HepG2 (cell line): Measurements from ENCODE around the gene ACSM5. TPM values are rescaled to one million over a fixed set of nuclear protein-coding genes. Genes with fewer than 3 reads are reported as not detected.

Experiments
- DMAP1 ChIP-seq: IDR thresholded peaks from 2 replicates; pipeline ENCODE4 v1.6.1; 2016
- HOXA7 ChIP-seq: sonication (generic); formaldehyde crosslinking; IDR thresholded peaks from 2 replicates; pipeline ENCODE4 v1.8.1; 2022; ENCODE audit warnings: mild to moderate bottlenecking, missing genetic modification reagents, moderate library complexity
- MEIS1 ChIP-seq: sonication (generic); formaldehyde crosslinking; IDR thresholded peaks from 2 replicates; pipeline ENCODE4 v1.9.0; 2021; ENCODE audit warnings: mild to moderate bottlenecking, missing genetic modification reagents, moderate library complexity, borderline replicate concordance
- PHF5A ChIP-seq: IDR thresholded peaks from one replicate; pipeline ENCODE4 v1.6.1; 2018; ENCODE audit warnings: low read depth, missing genetic modification reagents; ENCODE audit not compliant: unreplicated experiment
- RORA ChIP-seq: sonication (generic); formaldehyde crosslinking; IDR thresholded peaks from 2 replicates; pipeline ENCODE4 v1.5.0; 2020; ENCODE audit warnings: mild to moderate bottlenecking, missing genetic modification reagents, moderate library complexity
- SNAPC5 ChIP-seq: sonication (generic); formaldehyde crosslinking; IDR thresholded peaks from 2 replicates; pipeline ENCODE4 v1.8.1; 2023; ENCODE audit warnings: mild to moderate bottlenecking, missing genetic modification reagents, borderline replicate concordance
- TGIF2 ChIP-seq: IDR thresholded peaks from 2 replicates; pipeline ENCODE4 v1.6.1; 2016; ENCODE audit warnings: control low read depth, missing compliant biosample characterization
- ZFP37 ChIP-seq: sonication (generic); formaldehyde crosslinking; IDR thresholded peaks from 2 replicates; pipeline ENCODE4 v1.4.0; 2020; ENCODE audit warnings: missing genetic modification reagents, borderline replicate concordance
- ZNF12 ChIP-seq: sonication (generic); formaldehyde crosslinking; IDR thresholded peaks from 2 replicates; pipeline ENCODE4 v1.5.0; 2020; ENCODE audit warnings: missing genetic modification reagents
- ZNF256 ChIP-seq: sonication (generic); formaldehyde crosslinking; conservative IDR thresholded peaks from 2 replicates; pipeline ENCODE4 v1.4.0; 2020; ENCODE audit warnings: missing genetic modification reagents
- ZNF282 ChIP-seq: fragments of 450-650 bp; IDR thresholded peaks from 2 replicates; pipeline ENCODE4 v1.6.1; 2018; ENCODE audit not compliant: partially characterized antibody
- ZNF34 ChIP-seq: sonication (generic); formaldehyde crosslinking; IDR thresholded peaks from 2 replicates; pipeline ENCODE4 v1.4.0; 2020; ENCODE audit warnings: mild to moderate bottlenecking, missing genetic modification reagents, borderline replicate concordance
- polyA plus RNA-seq, 8 experiments: library from polyadenylated mRNA; depleted of rRNA in 3 of 8; stranded (reverse) in 7 of 8; unstranded in 1 of 8; fragments of >200 nt; fragmentation: Illumina TruSeq in 4 of 8; extraction: Trizol in 4 of 8; gene quantifications; 2 replicates each; pipeline versions ENCODE4 v1.2.1 to v1.2.3, GENCODE V29; 2011 to 2016; ENCODE audit warnings: low read depth in 4 of 8, missing spikeins in 1 of 8, mixed read lengths in 1 of 8; ENCODE audit not compliant: insufficient read depth in 1 of 8
- total RNA-seq, 5 experiments: library from RNA; depleted of rRNA; stranded (reverse); fragments of >200 nt; fragmentation: Illumina TruSeq; extraction: Trizol; gene quantifications; 2 replicates each; pipeline ENCODE4 v1.2.3, GENCODE V29; 2016; ENCODE audit warnings: low read depth in 1 of 5
- TF ChIP-seq, protein P1 (sequence below), 2 experiments: fragments of 450-650 bp in 1 of 2; sonication (generic) in 1 of 2; formaldehyde crosslinking in 1 of 2; IDR thresholded peaks; 2 replicates each; pipeline versions ENCODE4 v1.6.1 to v1.8.0; 2016 to 2022; ENCODE audit warnings: antibody characterized with exemption in 1 of 2, mild to moderate bottlenecking in 1 of 2, missing genetic modification reagents in 1 of 2
- TF ChIP-seq, protein P2 (sequence below): sonication (generic); formaldehyde crosslinking; IDR thresholded peaks from 2 replicates; pipeline ENCODE4 v1.5.1; 2020; ENCODE audit warnings: missing genetic modification reagents, mild to moderate bottlenecking, borderline replicate concordance

The ACSM5 gene
- total and polyA plus RNA-seq, 2 of the 13 experiments (the other 11 are each of a cell fraction or from before 2014, with no cell fraction given): 9.1 to 15.0 TPM

DNA sequence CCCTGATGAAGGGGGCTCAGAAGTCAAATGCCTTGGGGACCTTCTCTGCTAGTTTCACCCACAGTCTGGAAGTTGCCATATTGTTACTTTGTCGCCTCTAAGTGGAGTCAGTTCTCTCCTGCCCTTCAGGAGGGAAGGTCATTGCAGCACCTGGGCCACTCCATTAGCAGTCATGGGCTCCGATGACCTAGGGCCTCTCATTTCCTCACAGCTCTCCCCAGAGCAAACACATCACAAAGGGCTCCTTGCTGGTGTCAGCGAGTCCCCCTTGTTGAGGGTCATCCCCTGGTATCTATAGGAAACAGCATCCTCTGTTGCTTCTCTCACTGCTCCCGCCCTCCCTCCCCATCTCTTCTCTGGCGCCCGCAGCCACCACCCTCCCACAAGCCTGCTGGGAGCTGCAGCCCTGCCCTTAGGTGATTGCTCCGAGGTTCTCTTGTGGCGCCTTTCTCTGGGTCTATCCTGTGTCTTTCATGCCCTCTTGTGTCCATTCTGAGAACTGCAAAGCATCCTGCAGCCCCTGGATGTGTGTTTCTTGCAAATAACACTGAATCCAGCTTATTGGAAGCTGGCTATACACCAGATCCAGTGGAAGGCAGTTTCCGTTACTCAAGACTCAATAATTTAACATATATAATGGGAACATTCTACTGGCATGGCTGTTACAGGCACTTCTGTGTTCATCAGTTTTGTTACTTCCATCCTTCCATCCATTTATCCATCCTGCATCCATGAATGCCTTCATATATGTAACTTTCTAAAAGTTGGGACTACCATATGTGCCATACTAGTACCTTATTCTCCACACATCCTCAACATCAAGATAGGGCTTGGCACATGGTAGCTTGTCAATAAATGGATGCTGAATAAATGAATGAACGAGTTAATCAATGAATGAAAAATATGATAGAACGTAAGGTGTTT is 26.0 kb upstream of the ACSM5 start (continued):
- TF ChIP-seq, protein P1, sequence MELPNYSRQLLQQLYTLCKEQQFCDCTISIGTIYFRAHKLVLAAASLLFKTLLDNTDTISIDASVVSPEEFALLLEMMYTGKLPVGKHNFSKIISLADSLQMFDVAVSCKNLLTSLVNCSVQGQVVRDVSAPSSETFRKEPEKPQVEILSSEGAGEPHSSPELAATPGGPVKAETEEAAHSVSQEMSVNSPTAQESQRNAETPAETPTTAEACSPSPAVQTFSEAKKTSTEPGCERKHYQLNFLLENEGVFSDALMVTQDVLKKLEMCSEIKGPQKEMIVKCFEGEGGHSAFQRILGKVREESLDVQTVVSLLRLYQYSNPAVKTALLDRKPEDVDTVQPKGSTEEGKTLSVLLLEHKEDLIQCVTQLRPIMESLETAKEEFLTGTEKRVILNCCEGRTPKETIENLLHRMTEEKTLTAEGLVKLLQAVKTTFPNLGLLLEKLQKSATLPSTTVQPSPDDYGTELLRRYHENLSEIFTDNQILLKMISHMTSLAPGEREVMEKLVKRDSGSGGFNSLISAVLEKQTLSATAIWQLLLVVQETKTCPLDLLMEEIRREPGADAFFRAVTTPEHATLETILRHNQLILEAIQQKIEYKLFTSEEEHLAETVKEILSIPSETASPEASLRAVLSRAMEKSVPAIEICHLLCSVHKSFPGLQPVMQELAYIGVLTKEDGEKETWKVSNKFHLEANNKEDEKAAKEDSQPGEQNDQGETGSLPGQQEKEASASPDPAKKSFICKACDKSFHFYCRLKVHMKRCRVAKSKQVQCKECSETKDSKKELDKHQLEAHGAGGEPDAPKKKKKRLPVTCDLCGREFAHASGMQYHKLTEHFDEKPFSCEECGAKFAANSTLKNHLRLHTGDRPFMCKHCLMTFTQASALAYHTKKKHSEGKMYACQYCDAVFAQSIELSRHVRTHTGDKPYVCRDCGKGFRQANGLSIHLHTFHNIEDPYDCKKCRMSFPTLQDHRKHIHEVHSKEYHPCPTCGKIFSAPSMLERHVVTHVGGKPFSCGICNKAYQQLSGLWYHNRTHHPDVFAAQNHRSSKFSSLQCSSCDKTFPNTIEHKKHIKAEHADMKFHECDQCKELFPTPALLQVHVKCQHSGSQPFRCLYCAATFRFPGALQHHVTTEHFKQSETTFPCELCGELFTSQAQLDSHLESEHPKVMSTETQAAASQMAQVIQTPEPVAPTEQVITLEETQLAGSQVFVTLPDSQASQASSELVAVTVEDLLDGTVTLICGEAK (IDR thresholded peaks at IDR 0.05): no peak
- TF ChIP-seq, protein P1 (CRISPR knock-in tag; IDR thresholded peaks at IDR 0.05): no peak
- TF ChIP-seq TGIF2 (CRISPR knock-in tag): no peak
- TF ChIP-seq PHF5A (CRISPR knock-in tag): peak; percentile 35
- TF ChIP-seq DMAP1: no peak
- no peak for TF ChIP-seq ZNF12 (CRISPR knock-in tag)
- TF ChIP-seq ZNF34 (CRISPR knock-in tag): no peak
- TF ChIP-seq ZFP37 (CRISPR knock-in tag): no peak
- TF ChIP-seq, protein P2, sequence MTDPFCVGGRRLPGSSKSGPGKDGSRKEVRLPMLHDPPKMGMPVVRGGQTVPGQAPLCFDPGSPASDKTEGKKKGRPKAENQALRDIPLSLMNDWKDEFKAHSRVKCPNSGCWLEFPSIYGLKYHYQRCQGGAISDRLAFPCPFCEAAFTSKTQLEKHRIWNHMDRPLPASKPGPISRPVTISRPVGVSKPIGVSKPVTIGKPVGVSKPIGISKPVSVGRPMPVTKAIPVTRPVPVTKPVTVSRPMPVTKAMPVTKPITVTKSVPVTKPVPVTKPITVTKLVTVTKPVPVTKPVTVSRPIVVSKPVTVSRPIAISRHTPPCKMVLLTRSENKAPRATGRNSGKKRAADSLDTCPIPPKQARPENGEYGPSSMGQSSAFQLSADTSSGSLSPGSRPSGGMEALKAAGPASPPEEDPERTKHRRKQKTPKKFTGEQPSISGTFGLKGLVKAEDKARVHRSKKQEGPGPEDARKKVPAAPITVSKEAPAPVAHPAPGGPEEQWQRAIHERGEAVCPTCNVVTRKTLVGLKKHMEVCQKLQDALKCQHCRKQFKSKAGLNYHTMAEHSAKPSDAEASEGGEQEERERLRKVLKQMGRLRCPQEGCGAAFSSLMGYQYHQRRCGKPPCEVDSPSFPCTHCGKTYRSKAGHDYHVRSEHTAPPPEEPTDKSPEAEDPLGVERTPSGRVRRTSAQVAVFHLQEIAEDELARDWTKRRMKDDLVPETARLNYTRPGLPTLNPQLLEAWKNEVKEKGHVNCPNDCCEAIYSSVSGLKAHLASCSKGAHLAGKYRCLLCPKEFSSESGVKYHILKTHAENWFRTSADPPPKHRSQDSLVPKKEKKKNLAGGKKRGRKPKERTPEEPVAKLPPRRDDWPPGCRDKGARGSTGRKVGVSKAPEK (CRISPR knock-in tag): no peak; the same call in 1 of the 2 replicates
- TF ChIP-seq SNAPC5: no peak
- no peak for TF ChIP-seq ZNF282
- no peak for TF ChIP-seq ZNF256 (CRISPR knock-in tag)
- no peak for TF ChIP-seq HOXA7
- TF ChIP-seq MEIS1 (CRISPR knock-in tag): no peak
- TF ChIP-seq RORA (CRISPR knock-in tag): no peak
